Stimulated activated CD8-positive, alpha-beta memory T cell treated with anti-CD3 and anti-CD28 coated beads, Interleukin-2, amount 100 ng/mL, for 48 hours (primary cell): ENCODE results near the gene NOTCH2.
A peak's percentile ranks its signal among the peaks of the same experiment; 100 is the strongest.

Experiments
- DNase-seq, 2 donors: peaks; one replicate each; pipeline ENCODE4 v3.0.0-alpha.2; 2020; ENCODE audit warnings: low read depth in 2 of 2

Gene NOTCH2

DNA sequence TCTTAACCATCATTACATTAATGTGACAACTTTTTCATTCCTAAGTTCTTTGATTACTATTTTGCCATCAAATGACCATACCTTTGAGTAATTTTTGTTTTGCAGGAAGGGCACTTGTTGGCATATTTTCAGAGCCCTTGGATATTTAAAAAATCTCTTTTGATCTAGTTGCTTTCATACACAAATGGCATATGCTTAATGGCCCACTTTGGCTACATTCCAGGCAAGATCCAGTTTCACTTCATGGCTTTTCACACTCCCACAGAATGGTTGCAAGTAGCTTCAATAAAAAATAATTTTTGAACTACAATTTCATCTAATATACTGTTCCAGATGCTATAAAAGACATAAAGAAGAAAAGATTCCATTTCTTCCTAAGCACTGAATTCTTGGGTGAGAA is 191.3 kb downstream of the NOTCH2 start:
- no peak for DNase-seq

- DNase-seq, result no peak
Measured at GRCh38 chr1:119874186-119874585, 195.3 kb downstream of the NOTCH2 start.

GRCh38 chr1:119873135-119874015 is 196.1 kb downstream of the NOTCH2 start:
- no peak for DNase-seq

DNA sequence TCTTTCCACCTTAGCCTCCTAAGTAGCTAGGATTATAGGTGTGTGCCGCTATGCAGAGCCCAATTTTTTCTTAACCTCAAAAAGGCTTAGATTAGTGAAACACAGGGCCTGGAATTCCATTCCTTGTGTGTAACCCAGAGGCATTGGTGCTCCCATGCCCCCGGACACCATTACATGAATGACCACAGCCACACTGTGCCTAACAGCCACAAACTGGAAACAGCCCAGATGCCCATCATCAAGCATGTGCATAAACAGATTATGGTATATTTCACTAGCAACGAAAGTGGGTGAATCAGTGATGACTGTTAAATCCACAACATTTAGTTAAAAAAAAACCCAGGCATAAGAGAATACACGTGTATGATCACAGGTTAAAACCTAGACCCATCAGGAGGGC is 197.6 kb downstream of the NOTCH2 start:
- no peak for DNase-seq

DNA sequence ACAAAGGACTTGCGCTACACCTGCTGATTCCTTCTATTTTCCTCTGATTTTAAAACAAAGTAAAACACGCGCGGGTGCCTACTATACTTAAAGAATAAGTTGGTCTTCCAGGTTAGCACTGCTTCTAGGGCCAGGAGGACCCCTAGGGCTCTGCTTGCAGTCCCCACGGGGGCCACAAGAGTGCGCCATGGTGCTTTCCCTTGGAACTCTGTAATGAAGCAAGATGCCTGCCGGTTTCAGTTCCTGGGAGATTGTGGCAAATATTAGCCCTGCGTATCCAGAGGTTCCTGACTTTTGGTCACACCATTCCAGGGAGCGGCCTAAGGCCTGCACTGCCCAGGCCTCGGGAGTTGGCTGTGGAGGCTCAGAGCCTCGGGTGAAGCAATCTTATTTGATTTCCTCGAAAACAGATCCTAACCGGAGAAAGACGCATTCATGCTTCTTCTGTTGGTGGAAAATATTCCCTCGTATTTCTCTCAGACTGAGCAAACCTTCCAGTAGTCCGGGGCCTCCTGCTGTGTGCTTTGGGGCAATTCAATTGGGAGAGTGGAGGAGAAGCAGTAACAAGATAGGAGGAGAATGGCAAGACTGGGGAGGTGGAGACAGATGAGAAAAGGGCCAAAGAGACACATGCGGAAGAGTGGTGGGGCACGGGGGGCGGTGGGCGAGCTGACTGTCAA is 198.4 kb downstream of the NOTCH2 start:
- DNase-seq, result peak; percentile 58 to 70

- no peak for DNase-seq
Measured at GRCh38 chr1:119869995-119870394, 199.5 kb downstream of the NOTCH2 start.

- no peak for DNase-seq
Measured at GRCh38 chr1:119868176-119868575, 201.3 kb downstream of the NOTCH2 start.

GRCh38 chr1:119866451-119866850 is 203.0 kb downstream of the NOTCH2 start:
- DNase-seq, result no peak

- no peak for DNase-seq
Measured at GRCh38 chr1:119865627-119866026, 203.8 kb downstream of the NOTCH2 start.

DNA sequence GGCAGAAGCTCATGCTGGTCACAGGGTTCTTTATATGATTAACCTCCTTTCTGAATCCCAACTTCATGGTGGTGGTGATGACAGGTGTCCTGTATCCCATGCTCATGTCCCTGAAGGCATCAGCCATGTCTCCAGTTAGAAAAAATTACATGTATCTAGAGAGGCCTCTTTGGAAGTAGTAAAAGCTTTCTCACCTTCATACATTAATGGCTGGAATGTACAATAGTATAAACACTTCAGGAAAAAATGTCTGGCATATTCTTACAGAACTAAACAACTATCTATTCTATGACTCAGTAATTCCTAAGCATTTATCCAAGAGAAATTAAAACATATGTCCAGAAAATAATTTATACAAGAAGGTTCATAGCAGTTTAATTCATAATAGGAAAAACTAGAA is 207.2 kb downstream of the NOTCH2 start:
- no peak for DNase-seq
